Tibial artery (tissue), 4 donors: ENCODE data around the gene HNRNPF.
"Not testable (repeated sequence)": the region's sequence is repeated elsewhere in the genome, so short reads cannot be mapped to it uniquely, and the experiment has no call there.

Source experiments
- DNase-seq, 2 donors: peaks; one replicate each; pipeline ENCODE4 v3.0.0-alpha.2; 2019
- H3K27ac ChIP-seq, 2 donors: fragments of 200-600 bp; sonication (generic) in 1 of 2; 1 replicate in 1 of 2; 2 replicates in 1 of 2; pipeline ENCODE4 v1.5.1; 2018 to 2019; ENCODE audit warnings: mild to moderate bottlenecking in 1 of 2
- H3K27me3 ChIP-seq, 2 donors: fragments of 200-600 bp; sonication (generic) in 1 of 2; one replicate each; pipeline versions ENCODE4 v1.5.1 to v1.6.0; 2016 to 2019
- H3K36me3 ChIP-seq, 3 donors: fragments of 200-600 bp; sonication (generic) in 2 of 3; one replicate each; pipeline ENCODE4 v1.5.1; 2016 to 2019; ENCODE audit warnings: mild to moderate bottlenecking in 2 of 3
- H3K4me1 ChIP-seq, 4 donors: fragments of 200-600 bp; sonication (generic) in 2 of 4; 1 replicate in 3 of 4; 2 replicates in 1 of 4; pipeline ENCODE4 v1.5.1; 2016 to 2019
- H3K4me3 ChIP-seq, 2 donors: fragments of 200-600 bp; sonication (generic) in 1 of 2; 1 replicate in 1 of 2; 2 replicates in 1 of 2; pipeline ENCODE4 v1.5.1; 2018 to 2019; ENCODE audit warnings: mild to moderate bottlenecking in 2 of 2
- H3K9me3 ChIP-seq, 3 donors: fragments of 200-600 bp; sonication (generic) in 1 of 3; one replicate each; pipeline ENCODE4 v1.5.1; 2016 to 2019
- intact Hi-C: fragments of 100-400 bp; cut with DNase I; formaldehyde crosslinking; loops from one replicate; pipeline ENCODE4 v1.15.0; 2023; ENCODE audit warnings: low total_unique reads
- TF ChIP-seq, protein P1 (sequence below), 2 experiments: fragments of 200-600 bp in 1 of 2; fragments of 450-650 bp in 1 of 2; IDR thresholded peaks; one replicate each; pipeline ENCODE4 v1.5.1; 2017 to 2019; ENCODE audit warnings: antibody characterized with exemption in 2 of 2, mild to moderate bottlenecking in 1 of 2, moderate library complexity in 1 of 2

Gene HNRNPF

DNA sequence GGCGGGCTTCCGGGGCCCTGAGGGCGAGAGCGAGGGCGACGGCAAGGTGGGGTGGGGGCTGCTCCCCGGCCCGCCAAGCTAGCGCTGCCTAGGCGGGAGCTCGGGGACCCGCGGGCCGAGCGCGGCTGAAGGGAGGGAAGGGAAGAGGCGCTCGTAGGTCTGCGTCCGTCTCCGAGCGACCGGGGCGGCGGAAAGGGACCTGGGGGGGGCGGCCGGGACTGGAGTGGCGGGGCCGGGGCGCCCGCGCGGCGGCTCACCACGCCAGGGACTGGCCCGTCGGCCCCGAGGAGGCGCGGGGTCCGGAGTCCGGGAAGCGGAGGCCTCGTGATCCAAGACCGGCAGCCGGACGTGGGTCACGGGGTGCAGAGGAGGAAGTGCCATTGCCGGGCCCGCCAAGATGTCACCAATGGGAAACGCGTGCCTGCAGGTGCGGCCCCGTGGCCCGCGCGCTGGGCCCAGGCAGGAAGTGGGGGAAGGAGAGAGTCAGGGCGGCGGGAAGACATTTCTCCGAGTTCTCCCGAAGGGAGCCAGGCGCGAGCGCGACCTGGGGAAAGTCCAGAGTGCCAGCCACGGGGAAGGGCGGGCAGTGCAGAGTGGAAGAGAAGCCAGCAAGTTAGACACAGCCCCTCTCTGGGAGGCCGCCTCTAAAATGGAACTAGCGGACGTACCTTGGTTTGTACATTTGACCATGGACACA lies 11.9 kb downstream of the HNRNPF start:
- peaks cover 0 to 67% (median 44%) of the 10 kb centered on the region in 4 donors for H3K4me1 ChIP-seq
- intact Hi-C loops, result loop anchor here (5.0 kb wide), 1 partner anchor 40 kb away; the partner anchor contains the start of gene ZNF487
- peak overlapping the region; percentile 66 to 70 for H3K4me3 ChIP-seq
- peaks cover 22 to 32% (median 29%) of the 10 kb centered on the region in 3 donors for H3K36me3 ChIP-seq
- TF ChIP-seq, protein P1, sequence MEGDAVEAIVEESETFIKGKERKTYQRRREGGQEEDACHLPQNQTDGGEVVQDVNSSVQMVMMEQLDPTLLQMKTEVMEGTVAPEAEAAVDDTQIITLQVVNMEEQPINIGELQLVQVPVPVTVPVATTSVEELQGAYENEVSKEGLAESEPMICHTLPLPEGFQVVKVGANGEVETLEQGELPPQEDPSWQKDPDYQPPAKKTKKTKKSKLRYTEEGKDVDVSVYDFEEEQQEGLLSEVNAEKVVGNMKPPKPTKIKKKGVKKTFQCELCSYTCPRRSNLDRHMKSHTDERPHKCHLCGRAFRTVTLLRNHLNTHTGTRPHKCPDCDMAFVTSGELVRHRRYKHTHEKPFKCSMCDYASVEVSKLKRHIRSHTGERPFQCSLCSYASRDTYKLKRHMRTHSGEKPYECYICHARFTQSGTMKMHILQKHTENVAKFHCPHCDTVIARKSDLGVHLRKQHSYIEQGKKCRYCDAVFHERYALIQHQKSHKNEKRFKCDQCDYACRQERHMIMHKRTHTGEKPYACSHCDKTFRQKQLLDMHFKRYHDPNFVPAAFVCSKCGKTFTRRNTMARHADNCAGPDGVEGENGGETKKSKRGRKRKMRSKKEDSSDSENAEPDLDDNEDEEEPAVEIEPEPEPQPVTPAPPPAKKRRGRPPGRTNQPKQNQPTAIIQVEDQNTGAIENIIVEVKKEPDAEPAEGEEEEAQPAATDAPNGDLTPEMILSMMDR (IDR thresholded peaks at IDR 0.05), result no peak
- no peaks in the 10 kb centered on the region for H3K27me3 ChIP-seq
- peak overlapping the region; percentile 95 to 97 for H3K27ac ChIP-seq
- peak; percentile 90 to 94 for DNase-seq
- no peaks in the 10 kb centered on the region for H3K9me3 ChIP-seq

DNA sequence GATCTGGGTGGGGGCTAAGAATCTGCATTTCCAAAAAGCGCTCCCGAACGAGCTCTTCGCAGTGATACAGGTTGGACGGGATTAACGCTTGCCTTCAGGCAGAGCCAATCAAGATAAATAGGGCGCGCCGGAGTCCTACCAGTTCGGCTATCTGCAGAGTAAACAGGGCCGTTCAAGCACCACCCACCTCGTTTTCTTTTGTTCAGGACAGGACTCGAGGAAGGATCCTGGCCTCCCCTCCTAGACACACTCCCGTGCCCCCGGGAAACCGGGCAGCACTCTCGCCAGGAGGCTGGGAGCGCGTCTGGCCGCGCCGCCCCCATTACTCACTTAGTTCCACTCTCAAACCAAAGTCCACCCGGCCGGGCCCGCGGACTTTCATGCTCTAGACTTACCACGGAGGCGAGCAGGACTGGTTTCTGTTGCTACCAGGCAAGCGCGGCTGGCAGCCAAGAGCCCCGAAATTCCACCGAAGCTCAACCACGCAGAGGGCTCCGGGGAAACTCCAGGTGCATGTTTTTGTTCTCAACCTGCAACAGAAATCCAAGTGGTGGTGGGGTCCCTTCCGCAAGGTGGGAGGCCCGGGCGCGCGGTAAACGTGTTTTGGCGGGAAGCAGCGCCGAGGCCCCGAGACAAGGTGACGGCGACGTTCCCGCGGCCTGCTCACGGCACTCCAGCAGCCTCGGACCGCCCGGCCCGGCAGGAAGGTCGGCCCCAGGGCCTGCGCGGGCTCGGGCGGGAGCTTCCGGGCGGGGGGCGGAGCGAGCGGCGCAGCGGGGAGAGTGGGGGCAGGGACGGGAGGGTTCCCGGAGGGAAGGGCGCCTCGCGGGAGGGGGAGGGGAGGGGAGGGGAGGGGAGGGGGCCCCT lies 12.7 kb downstream of the HNRNPF start:
- peaks cover 30 to 40% (median 37%) of the 10 kb centered on the region in 3 donors for H3K36me3 ChIP-seq
- DNase-seq, result peak; percentile 72 to 88
- intact Hi-C loops, result loop anchor here (5.0 kb wide), 1 partner anchor 41 kb away; the partner anchor contains the start of gene ZNF487
- peak overlapping the region; percentile 95 to 97 for H3K27ac ChIP-seq
- no peaks in the 10 kb centered on the region for H3K27me3 ChIP-seq
- peaks cover 0 to 59% (median 41%) of the 10 kb centered on the region in 4 donors for H3K4me1 ChIP-seq
- no peaks in the 10 kb centered on the region for H3K9me3 ChIP-seq
- TF ChIP-seq, protein P1 (IDR thresholded peaks at IDR 0.05), result no peak
- peak overlapping the region; percentile 66 to 70 for H3K4me3 ChIP-seq

DNA sequence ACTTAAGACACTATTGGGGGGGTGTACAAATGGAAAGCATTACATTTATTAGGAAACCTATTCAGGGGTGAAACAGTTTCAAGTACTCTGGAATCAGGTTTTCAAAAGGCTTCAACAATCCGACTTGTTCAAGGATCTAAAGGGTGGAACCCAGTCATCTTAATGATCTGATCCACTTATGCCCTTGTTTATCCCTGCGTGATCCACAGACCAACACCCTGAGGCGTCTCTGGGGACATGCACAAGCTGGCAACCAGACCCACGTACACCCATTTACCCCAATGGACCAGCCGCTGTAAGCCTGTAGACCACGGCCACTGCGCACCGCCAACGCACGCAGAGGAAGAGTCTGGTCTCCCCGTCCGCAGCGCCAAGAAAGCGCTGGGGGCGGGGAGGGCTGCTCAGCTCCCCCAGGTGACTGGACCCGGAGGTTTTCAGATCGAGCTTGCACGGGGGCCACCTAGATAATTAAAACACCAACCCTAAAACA lies 13.4 kb downstream of the HNRNPF start:
- peaks cover 0 to 58% (median 37%) of the 10 kb centered on the region in 4 donors for H3K4me1 ChIP-seq
- intact Hi-C loops, result loop anchor here (5.0 kb wide), 1 partner anchor 42 kb away; the partner anchor contains the start of gene ZNF487

DNA sequence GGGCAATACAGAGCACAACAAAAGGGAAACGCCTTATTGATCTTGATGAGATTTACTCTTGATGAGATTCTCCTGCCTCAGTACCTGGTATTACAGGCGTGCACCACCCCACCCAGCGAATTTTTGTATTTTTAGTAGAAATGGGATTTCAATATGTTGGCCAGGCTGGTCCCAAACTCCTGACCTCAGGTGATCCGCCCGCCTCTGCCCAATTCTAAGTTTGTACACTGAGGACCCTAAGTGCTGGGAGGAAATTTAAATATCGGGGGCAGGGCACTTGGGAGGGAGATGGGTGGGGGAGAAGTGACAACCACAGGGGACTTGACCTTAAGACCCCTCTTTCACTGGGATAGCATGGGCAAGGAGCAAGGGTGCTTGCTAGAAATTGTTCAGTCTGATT lies 14.1 kb downstream of the HNRNPF start:
- no peak overlapping the region for H3K4me3 ChIP-seq
- DNase-seq, result no peak
- H3K27ac ChIP-seq, result peak overlapping the region in 1 of 2 donors; percentile 97
- H3K4me1 ChIP-seq, result peaks cover 0 to 53% (median 34%) of the 10 kb centered on the region in 4 donors
- TF ChIP-seq, protein P1 (IDR thresholded peaks at IDR 0.05), result no peak
- intact Hi-C loops, result loop anchor here (5.0 kb wide), 1 partner anchor 42 kb away; the partner anchor contains the start of gene ZNF487
- H3K9me3 ChIP-seq, result no peaks in the 10 kb centered on the region
- peaks cover 44 to 54% (median 47%) of the 10 kb centered on the region in 3 donors for H3K36me3 ChIP-seq
- no peaks in the 10 kb centered on the region for H3K27me3 ChIP-seq

More for the DNA sequence above, 13.4 kb downstream of the HNRNPF start:
- no peaks in the 10 kb centered on the region for H3K9me3 ChIP-seq
- H3K36me3 ChIP-seq, result peaks cover 37 to 47% (median 44%) of the 10 kb centered on the region in 3 donors
- TF ChIP-seq, protein P1 (IDR thresholded peaks at IDR 0.05), result no peak
- DNase-seq, result no peak
- peak overlapping the region; percentile 66 to 70 for H3K4me3 ChIP-seq
- H3K27me3 ChIP-seq, result no peaks in the 10 kb centered on the region
- peak overlapping the region; percentile 95 to 97 for H3K27ac ChIP-seq

DNA sequence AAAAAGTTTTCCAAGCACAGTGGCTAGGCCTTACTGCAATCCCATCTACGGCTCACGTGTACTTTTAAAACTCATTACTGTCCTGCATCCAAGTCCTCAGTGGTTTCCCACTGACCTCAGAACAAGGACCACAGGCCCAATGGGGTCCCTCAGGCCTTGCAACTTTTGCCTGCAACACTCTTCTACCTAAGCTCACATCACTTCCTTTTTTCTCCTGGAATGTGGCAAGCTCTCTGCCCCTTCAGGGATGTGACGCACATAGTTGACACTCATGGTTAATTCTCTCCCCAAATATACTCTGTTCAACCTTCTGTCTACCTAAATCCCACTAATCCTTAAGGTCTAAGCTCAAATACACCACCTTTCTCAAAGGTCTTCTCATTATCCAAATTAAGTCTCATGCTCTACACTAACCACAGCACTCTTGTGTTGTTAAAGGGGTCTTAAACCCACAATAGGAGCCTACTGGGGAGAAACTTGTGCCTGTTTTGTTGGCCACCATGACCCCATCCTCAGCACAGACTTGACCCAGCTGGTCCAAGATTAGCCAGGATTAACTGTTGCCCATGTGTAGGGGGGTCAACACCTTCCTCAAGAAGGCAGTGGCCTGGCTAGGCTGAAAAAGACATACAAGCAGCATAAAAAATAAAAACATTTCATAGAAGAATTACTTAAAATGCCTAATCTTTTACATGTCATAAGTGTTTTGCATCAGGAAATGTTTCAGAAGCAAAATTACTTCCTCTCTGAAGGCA lies 15.2 kb downstream of the HNRNPF start:
- no peak for DNase-seq
- Histone ChIP-seq H3K27me3 (no peaks in the 10 kb centered on the region), H3K4me3 (no peak overlapping the region), H3K9me3 (no peaks in the 10 kb centered on the region), H3K4me1 (peaks cover 0 to 42% (median 26%) of the 10 kb centered on the region in 4 donors), H3K27ac (no peak overlapping the region), H3K36me3 (peaks cover 43 to 65% (median 53%) of the 10 kb centered on the region in 3 donors)
- intact Hi-C loops, result no loop called here
- TF ChIP-seq, protein P1 (IDR thresholded peaks at IDR 0.05), result no peak

DNA sequence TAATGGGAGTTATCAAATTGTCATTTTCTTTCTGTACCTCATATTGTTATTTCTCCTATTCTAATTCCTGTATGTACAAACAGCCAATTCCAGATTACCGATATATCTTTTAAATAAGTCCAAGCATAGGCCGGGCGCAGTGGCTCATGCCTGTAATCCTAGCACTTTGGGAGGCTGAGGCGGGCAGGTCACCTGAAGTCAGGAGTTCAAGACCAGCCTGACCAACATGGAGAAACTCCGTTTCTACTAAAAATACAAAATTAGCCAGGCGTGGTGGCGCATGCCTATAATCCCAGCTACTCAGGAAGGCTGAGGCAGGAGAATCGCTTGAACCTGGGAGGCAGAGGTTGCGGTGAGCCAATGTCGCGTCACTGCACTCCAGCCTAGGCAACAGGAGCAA lies 15.8 kb downstream of the HNRNPF start:
- H3K27ac ChIP-seq, H3K9me3 ChIP-seq, H3K27me3 ChIP-seq, DNase-seq, intact Hi-C loops, H3K4me3 ChIP-seq: not testable (repeated sequence)
- Histone ChIP-seq H3K36me3 (peaks cover 49 to 71% (median 55%) of the 10 kb centered on the region in 3 donors), H3K4me1 (peaks cover 0 to 36% (median 20%) of the 10 kb centered on the region in 4 donors)
